HG03520 (cell line): ENCODE measurements around the gene TMEM92.
"Not testable (repeated sequence)": the region's sequence is repeated elsewhere in the genome, so short reads cannot be mapped to it uniquely, and the experiment has no call there.

Experiments
- ATAC-seq: cut with Tn5 transposase; IDR thresholded peaks from one replicate; pipeline ENCODE4 v1.9.1; 2021; ENCODE audit warnings: mild to moderate bottlenecking, moderate library complexity; ENCODE audit not compliant: unreplicated experiment

TMEM92 gene

DNA sequence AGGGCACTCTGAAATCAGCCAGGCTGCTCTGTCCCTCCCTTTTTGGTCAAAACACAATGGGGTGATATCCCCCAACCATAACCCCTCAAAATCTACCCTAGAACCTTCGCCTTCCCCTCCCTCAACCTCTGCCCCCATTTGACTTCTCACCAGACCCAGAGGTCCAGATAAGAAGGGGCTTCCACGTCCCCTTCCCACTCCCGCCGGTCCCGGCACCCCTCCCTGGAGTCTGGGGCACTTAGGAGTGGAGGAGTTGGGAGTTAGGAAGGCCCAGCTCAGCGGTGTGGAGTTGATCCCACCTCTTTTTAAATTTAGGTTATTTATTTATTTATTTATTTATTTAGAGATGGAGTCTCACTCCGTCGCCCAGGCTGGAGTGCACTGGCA is 619 bp upstream of the TMEM92 start:
- ATAC-seq, result no peak

GRCh38 chr17:50274897-50275221 is 593 bp downstream of the TMEM92 start:
- ATAC-seq, result no peak

DNA sequence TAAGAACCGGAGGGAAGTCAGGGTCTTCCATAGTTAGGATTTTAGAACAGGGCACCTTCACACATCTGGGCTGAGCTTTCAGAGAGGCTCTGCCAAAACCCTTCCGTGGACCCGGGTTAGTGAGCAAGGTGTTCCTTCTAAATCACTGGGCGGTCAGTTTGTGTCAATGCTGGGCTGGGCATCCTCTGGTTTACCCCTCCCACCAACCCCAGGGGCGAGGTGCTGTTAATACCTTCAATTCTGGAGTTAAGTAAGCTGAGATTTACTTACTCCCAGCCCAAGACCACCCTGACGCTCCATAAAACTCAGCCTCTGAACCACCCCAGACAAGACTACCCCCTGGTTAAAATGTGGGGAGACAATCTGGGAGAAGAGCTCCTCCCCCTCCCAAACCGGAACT is 1.0 kb downstream of the TMEM92 start:
- no peak for ATAC-seq

DNA sequence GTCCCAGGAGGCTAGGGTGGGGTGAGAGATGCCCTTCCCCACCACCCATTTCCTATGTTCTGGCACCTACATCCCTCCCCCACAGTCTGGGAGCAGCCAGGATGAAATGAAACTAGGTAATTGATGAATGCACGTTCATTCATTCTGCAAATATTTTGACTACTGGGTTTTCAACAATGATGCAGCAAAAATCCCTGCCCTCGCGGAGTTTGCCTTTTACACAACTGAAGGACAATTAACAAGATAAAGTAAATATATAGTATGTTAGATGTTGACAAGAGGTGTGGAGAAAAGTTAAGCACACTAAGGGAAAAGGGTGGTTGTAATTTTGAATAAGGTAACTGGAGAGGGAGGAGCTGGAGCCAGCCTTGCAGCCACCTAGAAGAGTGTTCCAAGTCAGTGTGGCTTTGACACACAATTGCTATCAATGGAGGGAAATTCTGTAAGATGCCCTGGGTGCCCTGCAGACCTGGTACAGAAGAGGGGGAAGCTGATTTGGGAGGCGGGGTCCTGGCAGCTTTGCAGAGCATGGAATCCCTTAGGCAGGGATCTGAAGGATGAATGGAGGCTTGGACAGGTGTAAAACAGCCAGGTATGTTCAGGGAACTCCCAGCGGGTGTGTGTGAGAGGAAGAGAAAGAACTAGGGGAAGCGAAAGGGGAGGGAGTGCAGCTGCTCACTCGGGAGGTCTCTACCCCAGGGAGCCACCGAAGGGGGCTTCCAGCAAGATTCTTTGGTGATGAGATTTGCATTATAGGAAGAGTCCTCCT is 2.5 kb downstream of the TMEM92 start:
- no peak for ATAC-seq

GRCh38 chr17:50277357-50277754 is 3.1 kb downstream of the TMEM92 start:
- no peak for ATAC-seq

DNA sequence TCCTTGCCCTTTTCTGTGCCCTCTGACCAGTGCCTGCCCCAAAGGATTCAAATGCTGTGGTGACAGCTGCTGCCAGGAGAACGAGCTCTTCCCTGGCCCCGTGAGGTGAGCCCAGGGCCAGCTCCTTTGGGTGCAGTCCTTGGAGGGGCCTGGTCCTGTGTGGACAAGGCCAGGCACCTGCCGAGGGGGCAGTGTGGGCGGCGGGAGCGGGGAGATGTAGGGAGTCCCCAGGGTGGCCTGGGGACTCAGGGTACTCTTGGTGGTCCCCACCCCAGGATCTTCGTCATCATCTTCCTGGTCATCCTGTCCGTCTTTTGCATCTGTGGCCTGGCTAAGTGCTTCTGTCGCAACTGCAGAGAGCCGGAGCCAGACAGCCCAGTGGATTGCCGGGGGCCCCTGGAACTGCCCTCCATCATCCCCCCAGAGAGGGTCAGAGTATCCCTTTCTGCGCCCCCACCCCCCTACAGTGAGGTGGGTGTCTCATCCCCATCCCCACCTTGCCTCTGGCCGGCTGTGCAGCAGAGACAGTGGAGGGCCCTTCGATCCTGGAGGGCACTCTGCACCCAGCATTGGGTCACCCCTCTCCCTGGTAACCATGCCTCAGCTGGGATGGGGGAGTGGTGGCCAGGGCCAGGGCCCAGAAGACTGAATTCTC is 4.4 kb downstream of the TMEM92 start:
- no peak for ATAC-seq

DNA sequence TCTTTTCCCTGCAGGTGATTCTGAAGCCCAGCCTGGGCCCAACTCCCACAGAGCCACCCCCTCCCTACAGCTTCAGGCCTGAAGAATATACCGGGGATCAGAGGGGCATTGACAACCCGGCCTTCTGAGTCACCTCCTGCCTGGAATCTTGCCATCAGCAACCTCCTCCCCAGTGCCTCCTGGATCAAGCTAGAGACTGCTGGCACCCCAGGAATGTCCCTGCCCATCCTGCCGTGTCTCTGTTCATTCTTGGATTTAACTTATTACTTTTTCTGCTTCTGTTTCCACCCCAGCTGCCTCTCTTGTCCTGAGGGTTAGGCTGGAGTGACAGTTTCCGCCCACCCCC is 4.9 kb downstream of the TMEM92 start:
- no peak for ATAC-seq

DNA sequence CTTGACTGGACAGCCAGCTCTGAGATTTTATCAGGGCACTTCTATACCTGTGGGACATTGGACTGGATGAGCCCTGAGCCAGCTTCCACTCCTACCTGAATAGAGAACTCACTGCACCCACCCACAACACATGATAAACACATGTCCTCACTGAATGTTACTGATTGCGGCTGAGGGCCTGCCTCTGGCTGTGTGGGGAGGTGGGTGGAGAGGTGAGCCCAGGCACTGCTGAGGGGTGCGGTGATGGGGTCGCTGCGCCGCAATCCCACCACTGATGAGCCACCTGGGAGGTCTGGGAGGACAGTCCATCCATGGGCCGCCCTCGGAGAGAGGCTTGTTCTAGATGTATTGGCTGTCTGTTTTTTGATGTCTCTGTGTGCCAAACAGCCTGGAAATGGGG is 5.4 kb downstream of the TMEM92 start:
- ATAC-seq, result no peak

- ATAC-seq, result no peak
Observed at GRCh38 chr17:50280068-50280467, 5.8 kb downstream of the TMEM92 start.

DNA sequence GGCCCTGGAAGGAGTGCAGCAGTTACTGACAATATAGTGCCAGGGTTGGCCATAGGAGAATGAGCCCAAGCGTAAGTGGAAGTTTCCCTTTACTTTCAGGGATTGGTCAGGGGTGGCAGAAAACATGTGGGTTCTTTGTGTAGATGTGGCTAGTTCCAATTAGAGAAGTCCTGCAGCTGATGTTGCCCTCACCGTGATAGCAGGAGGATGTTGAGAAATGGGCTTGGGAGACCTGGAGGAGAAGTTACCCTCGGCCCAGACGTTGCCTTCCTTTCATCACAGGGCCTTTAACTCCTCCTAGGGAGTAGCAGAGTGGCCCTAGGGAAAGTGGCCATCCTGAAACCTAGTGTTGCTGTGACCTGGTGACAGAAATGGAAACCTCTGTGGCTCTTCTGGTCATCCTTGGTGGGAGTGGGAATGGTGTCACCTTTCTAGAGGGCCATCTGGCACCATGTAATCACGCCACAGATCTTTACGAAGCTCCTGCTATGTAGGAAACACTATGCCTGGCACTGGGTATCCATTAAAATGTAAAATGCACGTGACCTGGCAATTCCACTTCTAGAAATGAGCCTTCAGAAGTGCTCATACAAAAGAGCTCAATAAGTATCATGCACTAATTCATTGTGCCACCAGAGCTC is 6.7 kb downstream of the TMEM92 start:
- no peak for ATAC-seq

DNA sequence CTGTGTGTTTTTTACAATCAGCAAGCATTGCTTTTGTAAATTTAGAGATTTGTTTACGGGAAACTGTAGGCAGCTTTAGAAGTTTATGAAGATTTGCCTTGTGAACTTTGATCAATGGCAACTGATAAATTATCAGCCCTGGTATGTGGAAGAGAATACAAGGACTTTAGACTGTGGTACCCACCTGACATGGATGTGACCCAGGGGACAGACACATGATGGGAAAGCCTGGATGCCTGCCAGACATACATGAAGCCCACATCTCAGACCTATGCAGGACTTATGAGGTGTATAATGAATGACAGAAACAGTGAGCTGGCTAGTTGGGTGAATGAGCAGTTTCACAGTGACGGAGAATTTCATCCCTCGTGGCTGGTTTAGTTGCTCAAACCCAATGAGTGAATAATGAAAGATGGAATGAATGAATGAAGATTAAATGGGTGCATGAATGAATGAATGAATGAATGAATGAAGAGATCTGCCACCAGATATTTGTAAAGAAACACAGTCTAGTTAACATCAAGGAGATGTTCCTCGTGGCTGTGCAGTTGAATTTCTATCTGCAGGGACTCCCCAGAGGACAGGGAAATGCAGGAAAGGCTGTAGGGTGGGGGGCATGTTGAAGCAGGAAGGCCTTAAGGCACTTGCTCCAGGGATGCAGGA is 7.6 kb downstream of the TMEM92 start:
- no peak for ATAC-seq

- no peak for ATAC-seq
Observed at GRCh38 chr17:50283246-50283645, 9.0 kb downstream of the TMEM92 start.

- ATAC-seq, result no peak
Observed at GRCh38 chr17:50283714-50284113, 9.4 kb downstream of the TMEM92 start.

GRCh38 chr17:50285941-50286340 is 11.7 kb downstream of the TMEM92 start:
- no peak for ATAC-seq

DNA sequence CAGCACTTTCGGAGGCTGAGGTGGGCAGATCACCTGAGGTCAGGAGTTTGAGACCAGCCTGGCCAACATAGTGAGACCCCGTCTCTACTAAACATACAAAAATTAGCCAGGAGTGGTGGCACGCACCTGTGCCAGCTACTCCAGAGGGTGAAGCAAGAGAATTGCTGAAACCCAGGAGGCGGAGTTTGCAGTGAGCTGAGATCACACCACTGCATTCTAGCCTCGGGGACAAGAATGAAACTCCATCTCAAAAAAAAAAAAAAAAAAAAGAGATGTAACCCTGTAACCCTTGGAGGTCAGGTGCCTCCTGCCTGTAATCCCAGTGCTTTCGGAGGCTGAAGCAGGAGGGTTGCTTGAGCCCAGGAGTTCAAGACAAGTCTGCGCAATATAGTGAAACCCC is 13.0 kb downstream of the TMEM92 start:
- not testable (repeated sequence) for ATAC-seq

GRCh38 chr17:50288306-50288705 is 14.0 kb downstream of the TMEM92 start:
- ATAC-seq, result no peak

DNA sequence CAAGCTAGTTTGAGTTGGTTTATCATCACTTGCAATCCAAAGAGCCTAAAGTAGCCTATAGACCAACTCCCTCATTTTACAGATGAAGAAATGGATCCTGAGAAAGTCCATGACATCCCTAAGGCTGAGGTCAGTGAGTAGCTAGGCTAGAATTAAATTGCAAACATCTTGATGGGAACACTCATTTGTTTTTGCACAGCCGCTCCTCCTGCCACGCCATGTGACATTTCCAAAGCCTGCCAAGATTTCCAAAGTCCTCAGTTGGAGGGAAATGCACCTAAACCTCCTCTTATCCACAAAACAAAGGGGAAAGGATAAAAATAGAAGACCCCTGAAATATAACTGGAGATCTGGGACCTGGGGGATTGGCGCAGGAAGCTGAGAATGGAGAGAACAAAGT is 15.0 kb downstream of the TMEM92 start:
- ATAC-seq, result no peak

GRCh38 chr17:50289991-50290702 is 15.9 kb downstream of the TMEM92 start:
- no peak for ATAC-seq

GRCh38 chr17:50290933-50291332 is 16.7 kb downstream of the TMEM92 start:
- ATAC-seq, result no peak

GRCh38 chr17:50292465-50292864 is 18.2 kb downstream of the TMEM92 start:
- no peak for ATAC-seq

GRCh38 chr17:50295021-50295420 is 20.8 kb downstream of the TMEM92 start:
- ATAC-seq, result no peak
